Large intestine (tissue), 3 donors: ENCODE measurements around the gene APOF. TPM values are rescaled to one million over a fixed set of nuclear protein-coding genes. Genes with fewer than 3 reads are reported as not detected.
"Not testable (repeated sequence)": the region's sequence is repeated elsewhere in the genome, so short reads cannot be mapped to it uniquely, and the experiment has no call there.

Source experiments
- DNase-seq, 2 donors: peaks; one replicate each; pipeline versions ENCODE4 v3.0.0 to v3.0.0-alpha.2; 2013
- H3K27ac ChIP-seq: one replicate; pipeline ENCODE4 v1.5.1; 2013; ENCODE audit warnings: low read length
- H3K27me3 ChIP-seq: 2 replicates; pipeline ENCODE4 v1.6.1; 2013; ENCODE audit warnings: low read length; ENCODE audit not compliant: control insufficient read depth, insufficient read depth
- H3K36me3 ChIP-seq: 2 replicates; pipeline ENCODE4 v1.6.1; 2013; ENCODE audit warnings: low read length; ENCODE audit not compliant: control insufficient read depth, insufficient read depth
- H3K4me1 ChIP-seq: one replicate; pipeline ENCODE4 v1.6.1; 2013; ENCODE audit warnings: low read length; ENCODE audit not compliant: control insufficient read depth, insufficient read depth
- H3K4me3 ChIP-seq: one replicate; pipeline ENCODE4 v1.5.1; 2013; ENCODE audit warnings: low read length
- H3K9me3 ChIP-seq: one replicate; pipeline ENCODE4 v1.6.1; 2013; ENCODE audit warnings: mild to moderate bottlenecking, low read depth, low read length, moderate library complexity; ENCODE audit not compliant: control insufficient read depth
- WGBS: methylation state at CpG from one replicate; pipeline ENCODE4 v1.1.5; 2013; ENCODE audit warnings: low lambda C conversion rate; ENCODE audit not compliant: insufficient coverage; 5-methylcytosine and 5-hydroxymethylcytosine counted together
- polyA plus RNA-seq: library from polyadenylated mRNA; unstranded; fragments of 120-200 nt; gene quantifications from one replicate; pipeline ENCODE4 v1.2.1, GENCODE V29; 2013

APOF gene
- polyA plus RNA-seq, 1 donor: 0.06 TPM

- peak overlapping the region; percentile 90 for H3K27ac ChIP-seq
- H3K4me1 ChIP-seq: peaks cover 7% of the 10 kb centered on the region
- H3K4me3 ChIP-seq: peak overlapping the region; percentile 58
- no peaks in the 10 kb centered on the region for H3K27me3 ChIP-seq
- peaks cover 6% of the 10 kb centered on the region for H3K36me3 ChIP-seq
- peak in 1 of 2 donors; percentile 12 for DNase-seq
- H3K9me3 ChIP-seq: no peaks in the 10 kb centered on the region
- WGBS: 100% methylated on average over 2 of the region's 11 CpGs
These were observed 30.0 kb downstream of the APOF start for GRCh38 chr12:56332512-56333196.

- H3K27ac ChIP-seq: peak overlapping the region; percentile 57
These were observed 31.6 kb downstream of the APOF start for GRCh38 chr12:56330936-56331490.

GRCh38 chr12:56326533-56326932, 36.1 kb downstream of the APOF start:
- no peak overlapping the region for H3K4me3 ChIP-seq
- WGBS: no CpG with 5 or more reads among the region's 6 CpGs
- H3K27ac ChIP-seq: no peak overlapping the region
- no peaks in the 10 kb centered on the region for H3K27me3 ChIP-seq
- H3K9me3 ChIP-seq: no peaks in the 10 kb centered on the region
- H3K36me3 ChIP-seq: peaks cover 65% of the 10 kb centered on the region
- H3K4me1 ChIP-seq: no peaks in the 10 kb centered on the region
- no peak for DNase-seq

More at GRCh38 chr12:56330936-56331490, 31.6 kb downstream of the APOF start:
- Histone ChIP-seq H3K9me3 (no peaks in the 10 kb centered on the region), H3K4me1 (peaks cover 7% of the 10 kb centered on the region), H3K36me3 (peaks cover 22% of the 10 kb centered on the region), H3K4me3 (no peak overlapping the region), H3K27me3 (no peaks in the 10 kb centered on the region)
- DNase-seq: peak; percentile 39 to 65
- WGBS: 50% methylated on average over 2 of the region's 7 CpGs

- no peaks in the 10 kb centered on the region for H3K4me1 ChIP-seq
- 100% methylated on average over 1 of the region's 8 CpGs for WGBS
- H3K9me3 ChIP-seq: no peaks in the 10 kb centered on the region
- H3K27ac ChIP-seq: no peak overlapping the region
- no peak overlapping the region for H3K4me3 ChIP-seq
- H3K27me3 ChIP-seq: no peaks in the 10 kb centered on the region
- H3K36me3 ChIP-seq: peaks cover 65% of the 10 kb centered on the region
- no peak for DNase-seq
These were observed 36.5 kb downstream of the APOF start for GRCh38 chr12:56326126-56326525.

- peaks cover 75% of the 10 kb centered on the region for H3K36me3 ChIP-seq
- H3K4me1 ChIP-seq: no peaks in the 10 kb centered on the region
- no peaks in the 10 kb centered on the region for H3K9me3 ChIP-seq
- H3K27ac ChIP-seq: no peak overlapping the region
- no peak for DNase-seq
- H3K27me3 ChIP-seq: no peaks in the 10 kb centered on the region
- no peak overlapping the region for H3K4me3 ChIP-seq
- WGBS: no CpG with 5 or more reads among the region's 6 CpGs
These were observed 38.5 kb downstream of the APOF start for GRCh38 chr12:56324206-56324605.

- not testable (repeated sequence) for H3K27ac ChIP-seq, DNase-seq, H3K4me1 ChIP-seq, H3K27me3 ChIP-seq, H3K9me3 ChIP-seq, H3K4me3 ChIP-seq
- H3K36me3 ChIP-seq: peaks cover 69% of the 10 kb centered on the region
- WGBS: 100% methylated on average over 2 of the region's 8 CpGs
These were observed 41.0 kb downstream of the APOF start for GRCh38 chr12:56321610-56322009.

GRCh38 chr12:56321027-56321426, 41.6 kb downstream of the APOF start:
- WGBS: no CpG with 5 or more reads among the region's 2 CpGs
- no peaks in the 10 kb centered on the region for H3K27me3 ChIP-seq
- H3K4me3 ChIP-seq: no peak overlapping the region
- H3K27ac ChIP-seq: no peak overlapping the region
- no peak for DNase-seq
- no peaks in the 10 kb centered on the region for H3K9me3 ChIP-seq
- peaks cover 63% of the 10 kb centered on the region for H3K36me3 ChIP-seq
- H3K4me1 ChIP-seq: no peaks in the 10 kb centered on the region

GRCh38 chr12:56317675-56318074, 45.0 kb downstream of the APOF start:
- WGBS: no CpG with 5 or more reads among the region's 3 CpGs
- no peak overlapping the region for H3K27ac ChIP-seq
- H3K4me1 ChIP-seq: peaks cover 5% of the 10 kb centered on the region
- H3K27me3 ChIP-seq: no peaks in the 10 kb centered on the region
- H3K36me3 ChIP-seq: peaks cover 39% of the 10 kb centered on the region
- no peaks in the 10 kb centered on the region for H3K9me3 ChIP-seq
- DNase-seq: no peak
- no peak overlapping the region for H3K4me3 ChIP-seq

GRCh38 chr12:56315622-56316473, 46.8 kb downstream of the APOF start, which contains the start of gene CNPY2:
Gene CNPY2 (minus strand): TSS chr12:56315988. CDS start chr12:56315217, 771 bp downstream.
- peaks cover 5% of the 10 kb centered on the region for H3K4me1 ChIP-seq
- WGBS: no CpG with 5 or more reads among the region's 62 CpGs
- H3K27ac ChIP-seq: peak within 1 kb of the TSS; percentile 96
- H3K9me3 ChIP-seq: no peaks in the 10 kb centered on the region
- no peaks in the 10 kb centered on the region for H3K27me3 ChIP-seq
- peak within 1 kb of the TSS; percentile 93 for H3K4me3 ChIP-seq
- peaks cover 36% of the 10 kb centered on the region for H3K36me3 ChIP-seq
- peak; percentile 96 to 98 for DNase-seq

GRCh38 chr12:56315249-56315621, 47.4 kb downstream of the APOF start:
- H3K4me1 ChIP-seq: peaks cover 5% of the 10 kb centered on the region
- WGBS: no CpG with 5 or more reads among the region's 11 CpGs
- peaks cover 42% of the 10 kb centered on the region for H3K36me3 ChIP-seq
- H3K27ac ChIP-seq: peak overlapping the region; percentile 96
- peak in 1 of 2 donors; percentile 69 for DNase-seq
- no peaks in the 10 kb centered on the region for H3K27me3 ChIP-seq
- no peaks in the 10 kb centered on the region for H3K9me3 ChIP-seq
- H3K4me3 ChIP-seq: peak overlapping the region; percentile 93
